Measurements from ENCODE around the gene A3GALT2.

A3GALT2 gene

GRCh38 chr1:33272509-33272908, 48.4 kb downstream of the A3GALT2 start:
- no peak for DNase-seq (ENCODE audit: low read depth)

GRCh38 chr1:33271666-33272505, 49.0 kb downstream of the A3GALT2 start:
- no peak for DNase-seq (ENCODE audit: low read depth)

- no peak for DNase-seq (ENCODE audit: low read depth)
Observed at GRCh38 chr1:33270808-33271465, 50.0 kb downstream of the A3GALT2 start.

GRCh38 chr1:33270379-33270778, 50.5 kb downstream of the A3GALT2 start:
- DNase-seq (ENCODE audit: low read depth): no peak

- DNase-seq (ENCODE audit: low read depth): no peak
Observed at GRCh38 chr1:33269621-33270020, 51.3 kb downstream of the A3GALT2 start.

GRCh38 chr1:33268927-33269610, 51.8 kb downstream of the A3GALT2 start:
- peak; percentile 21 for DNase-seq (ENCODE audit: low read depth)

GRCh38 chr1:33268457-33268856, 52.4 kb downstream of the A3GALT2 start:
- no peak for DNase-seq (ENCODE audit: low read depth)

- no peak for DNase-seq (ENCODE audit: low read depth)
Observed at GRCh38 chr1:33267468-33268205, 53.3 kb downstream of the A3GALT2 start.

- no peak for DNase-seq (ENCODE audit: low read depth)
Observed at GRCh38 chr1:33266766-33267165, 54.1 kb downstream of the A3GALT2 start.

- no peak for DNase-seq (ENCODE audit: low read depth)
Observed at GRCh38 chr1:33265780-33266605, 54.9 kb downstream of the A3GALT2 start.

- no peak for DNase-seq (ENCODE audit: low read depth)
Observed at GRCh38 chr1:33263890-33264504, 56.9 kb downstream of the A3GALT2 start.

GRCh38 chr1:33261344-33261743, 59.6 kb downstream of the A3GALT2 start:
- DNase-seq (ENCODE audit: low read depth): no peak

GRCh38 chr1:33260439-33260838, 60.5 kb downstream of the A3GALT2 start:
- DNase-seq (ENCODE audit: low read depth): no peak

- no peak for DNase-seq (ENCODE audit: low read depth)
Observed at GRCh38 chr1:33259879-33260278, 61.0 kb downstream of the A3GALT2 start.

- DNase-seq (ENCODE audit: low read depth): no peak
Observed at GRCh38 chr1:33258788-33259274, 62.1 kb downstream of the A3GALT2 start.

GRCh38 chr1:33257772-33258712, 62.9 kb downstream of the A3GALT2 start:
- DNase-seq (ENCODE audit: low read depth): no peak

- no peak for DNase-seq (ENCODE audit: low read depth)
Observed at GRCh38 chr1:33257207-33257771, 63.6 kb downstream of the A3GALT2 start.
